ENCODE data around the gene RERE. TPM values are rescaled to one million over a fixed set of nuclear protein-coding genes. Genes with fewer than 3 reads are reported as not detected.

RERE gene
- total RNA-seq, 1 experiment from 2014 or later = 73.4 TPM

DNA sequence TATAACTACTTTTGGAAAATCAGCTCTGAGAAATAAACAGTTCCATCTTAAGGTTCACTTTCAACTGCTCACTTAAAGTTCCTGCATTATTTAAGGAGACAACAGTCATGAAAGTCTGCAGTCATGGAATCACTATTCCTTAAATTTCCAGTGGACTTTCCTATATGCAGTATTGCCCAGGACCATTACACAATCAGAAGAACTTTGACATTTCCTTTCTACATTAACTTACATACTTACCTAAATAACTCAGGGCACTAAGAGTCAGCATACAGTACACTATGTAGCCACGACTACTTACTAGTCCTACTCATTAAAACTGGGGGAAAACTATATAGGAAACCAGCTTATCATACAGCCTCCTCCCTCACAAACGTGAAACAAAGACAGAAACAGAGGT, 279.4 kb downstream of the RERE start:
- no peak for DNase-seq
- no TSS peak for BruUV-seq (replicated peaks)
- H3K4me2 ChIP-seq = no peak overlapping the region
- H3K9me2 ChIP-seq (ENCODE audit: insufficient read depth) = no peaks in the 10 kb centered on the region
- no peak overlapping the region for H2AFZ ChIP-seq
- TF ChIP-seq, protein P1, sequence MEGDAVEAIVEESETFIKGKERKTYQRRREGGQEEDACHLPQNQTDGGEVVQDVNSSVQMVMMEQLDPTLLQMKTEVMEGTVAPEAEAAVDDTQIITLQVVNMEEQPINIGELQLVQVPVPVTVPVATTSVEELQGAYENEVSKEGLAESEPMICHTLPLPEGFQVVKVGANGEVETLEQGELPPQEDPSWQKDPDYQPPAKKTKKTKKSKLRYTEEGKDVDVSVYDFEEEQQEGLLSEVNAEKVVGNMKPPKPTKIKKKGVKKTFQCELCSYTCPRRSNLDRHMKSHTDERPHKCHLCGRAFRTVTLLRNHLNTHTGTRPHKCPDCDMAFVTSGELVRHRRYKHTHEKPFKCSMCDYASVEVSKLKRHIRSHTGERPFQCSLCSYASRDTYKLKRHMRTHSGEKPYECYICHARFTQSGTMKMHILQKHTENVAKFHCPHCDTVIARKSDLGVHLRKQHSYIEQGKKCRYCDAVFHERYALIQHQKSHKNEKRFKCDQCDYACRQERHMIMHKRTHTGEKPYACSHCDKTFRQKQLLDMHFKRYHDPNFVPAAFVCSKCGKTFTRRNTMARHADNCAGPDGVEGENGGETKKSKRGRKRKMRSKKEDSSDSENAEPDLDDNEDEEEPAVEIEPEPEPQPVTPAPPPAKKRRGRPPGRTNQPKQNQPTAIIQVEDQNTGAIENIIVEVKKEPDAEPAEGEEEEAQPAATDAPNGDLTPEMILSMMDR (conservative IDR thresholded peaks at IDR 0.05) = no peak
- no peak for TF ChIP-seq EZH2 (IDR thresholded peaks at IDR 0.05; ENCODE audit: low read depth)
- no peaks in the 10 kb centered on the region for H3K9me3 ChIP-seq (ENCODE audit: insufficient read depth, low read depth)
- no peaks in the 10 kb centered on the region for H3K4me1 ChIP-seq (replicated peaks; ENCODE audit: insufficient read depth)
- H3K4me3 ChIP-seq = no peak overlapping the region
- no peaks in the 10 kb centered on the region for H3K27me3 ChIP-seq (ENCODE audit: insufficient read depth, low read depth)
- no peak overlapping the region for H3K27ac ChIP-seq
- H3K79me2 ChIP-seq (ENCODE audit: low read depth) = no peaks in the 10 kb centered on the region
- intact Hi-C loops (cut with micrococcal nuclease; ENCODE audit: unreplicated experiment) = no loop called here
- ChIA-PET CTCF (no interaction called here), POLR2A (ENCODE audit: unreplicated experiment) (no interaction called here)
- H3K36me3 ChIP-seq (ENCODE audit: low read depth) = no peaks in the 10 kb centered on the region
- H4K20me1 ChIP-seq (ENCODE audit: insufficient read depth) = no peaks in the 10 kb centered on the region
- H3F3A ChIP-seq (ENCODE audit: insufficient read depth, low read depth) = no peaks in the 10 kb centered on the region

DNA sequence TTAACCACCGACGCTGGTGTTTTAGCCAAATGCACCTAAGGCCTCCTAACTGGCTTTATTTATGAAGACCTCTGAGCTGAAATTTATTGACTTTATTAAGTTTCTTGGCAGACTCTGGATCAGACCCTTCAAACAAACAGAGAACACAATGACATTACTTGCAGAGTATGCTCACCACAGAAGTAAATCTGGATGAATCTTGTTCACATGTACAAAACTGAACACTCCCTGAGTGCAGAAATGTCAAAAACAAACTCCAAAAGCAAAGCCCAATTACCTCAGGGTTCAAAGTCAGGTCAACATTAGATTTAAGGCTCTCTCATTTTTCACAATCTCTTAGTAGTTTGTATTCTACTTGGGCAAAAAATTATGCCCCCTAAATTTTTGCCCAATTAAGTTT, 280.9 kb downstream of the RERE start:
- Histone ChIP-seq H3K9me2 (ENCODE audit: insufficient read depth) (no peaks in the 10 kb centered on the region), H3K4me2 (no peak overlapping the region), H4K20me1 (ENCODE audit: insufficient read depth) (no peaks in the 10 kb centered on the region), H3K4me1 (replicated peaks; ENCODE audit: insufficient read depth) (no peaks in the 10 kb centered on the region), H3K27me3 (ENCODE audit: insufficient read depth, low read depth) (no peaks in the 10 kb centered on the region), H3K4me3 (no peak overlapping the region), H3K36me3 (ENCODE audit: low read depth) (no peaks in the 10 kb centered on the region), H3K27ac (no peak overlapping the region), H3K9me3 (ENCODE audit: insufficient read depth, low read depth) (no peaks in the 10 kb centered on the region), H2AFZ (no peak overlapping the region), H3K79me2 (ENCODE audit: low read depth) (no peaks in the 10 kb centered on the region), H3F3A (ENCODE audit: insufficient read depth, low read depth) (no peaks in the 10 kb centered on the region)
- intact Hi-C loops (cut with micrococcal nuclease; ENCODE audit: unreplicated experiment) = no loop called here
- DNase-seq = no peak
- TF ChIP-seq EZH2 (IDR thresholded peaks at IDR 0.05; ENCODE audit: low read depth) = no peak
- TF ChIP-seq, protein P1 (conservative IDR thresholded peaks at IDR 0.05) = no peak
- BruUV-seq (replicated peaks) = no TSS peak
- ChIA-PET CTCF (no interaction called here), POLR2A (ENCODE audit: unreplicated experiment) (no interaction called here)

DNA sequence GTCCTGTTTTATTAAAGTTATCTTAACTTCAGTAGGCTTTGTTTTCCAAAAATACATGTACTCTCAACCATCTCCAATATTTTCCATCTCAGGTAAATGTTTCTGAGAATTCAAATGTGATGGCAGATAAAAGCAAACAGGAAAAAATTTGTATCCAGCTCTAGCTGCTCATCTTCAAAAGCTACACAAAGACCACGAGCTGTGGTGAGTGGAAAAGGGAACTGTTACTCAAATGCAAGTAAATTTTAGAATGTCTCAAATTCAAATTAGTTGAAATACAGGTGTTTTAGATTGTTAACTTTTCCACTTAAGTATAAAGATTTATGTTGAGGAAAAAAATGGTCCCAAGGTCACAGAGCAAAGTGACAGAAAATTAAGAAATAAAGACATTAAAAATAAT, 283.5 kb downstream of the RERE start:
- H3K4me3 ChIP-seq = no peak overlapping the region
- no peak overlapping the region for H3K27ac ChIP-seq
- H3F3A ChIP-seq (ENCODE audit: insufficient read depth, low read depth) = no peaks in the 10 kb centered on the region
- DNase-seq = no peak
- no peaks in the 10 kb centered on the region for H4K20me1 ChIP-seq (ENCODE audit: insufficient read depth)
- H3K9me3 ChIP-seq (ENCODE audit: insufficient read depth, low read depth) = no peaks in the 10 kb centered on the region
- BruUV-seq (replicated peaks) = no TSS peak
- H3K4me1 ChIP-seq (replicated peaks; ENCODE audit: insufficient read depth) = no peaks in the 10 kb centered on the region
- no peak for TF ChIP-seq EZH2 (IDR thresholded peaks at IDR 0.05; ENCODE audit: low read depth)
- TF ChIP-seq, protein P1 (conservative IDR thresholded peaks at IDR 0.05) = no peak
- H2AFZ ChIP-seq = no peak overlapping the region
- H3K36me3 ChIP-seq (ENCODE audit: low read depth) = no peaks in the 10 kb centered on the region
- ChIA-PET CTCF (no interaction called here), POLR2A (ENCODE audit: unreplicated experiment) (no interaction called here)
- H3K9me2 ChIP-seq (ENCODE audit: insufficient read depth) = no peaks in the 10 kb centered on the region
- H3K27me3 ChIP-seq (ENCODE audit: insufficient read depth, low read depth) = no peaks in the 10 kb centered on the region
- H3K4me2 ChIP-seq = no peak overlapping the region
- H3K79me2 ChIP-seq (ENCODE audit: low read depth) = no peaks in the 10 kb centered on the region
- intact Hi-C loops (cut with micrococcal nuclease; ENCODE audit: unreplicated experiment) = no loop called here

Data from PC-9 (cell line).